ENCODE results near the gene NR2E1. TPM values are rescaled to one million over a fixed set of nuclear protein-coding genes. Genes with fewer than 3 reads are reported as not detected.

Gene NR2E1
- total and polyA plus RNA-seq, 2 of the 13 experiments (the other 11 are each of a cell fraction or from before 2014, with no cell fraction given), result not detected

GRCh38 chr6:108200631-108201030 lies 34.8 kb downstream of the NR2E1 start (continued):
- TF ChIP-seq ZXDC (CRISPR knock-in tag; IDR thresholded peaks at IDR 0.05) (no peak), ZNF124 (CRISPR knock-in tag; IDR thresholded peaks at IDR 0.05) (peak; percentile 25; the same call in 1 of the 2 replicates), SOX6 (IDR thresholded peaks at IDR 0.05) (no peak), SOX6 (CRISPR knock-in tag; IDR thresholded peaks at IDR 0.05) (peak; percentile 59), SP1 (IDR thresholded peaks at IDR 0.05) (no peak), SP1 (CRISPR knock-in tag; IDR thresholded peaks at IDR 0.05) (no peak), STAT5B (CRISPR knock-in tag; IDR thresholded peaks at IDR 0.05) (no peak), MBNL3 (CRISPR knock-in tag; conservative IDR thresholded peaks at IDR 0.05) (no peak), FOXP1 (IDR thresholded peaks at IDR 0.05) (no peak), FOXP1 (CRISPR knock-in tag; IDR thresholded peaks at IDR 0.05) (0 out of 2 replicates have a peak, but pooled peaks have one; percentile 20), ZNF570 (CRISPR knock-in tag; IDR thresholded peaks at IDR 0.05; ENCODE audit: borderline replicate concordance) (no peak), DBP (CRISPR knock-in tag; IDR thresholded peaks at IDR 0.05; ENCODE audit: not compliant biosample characterization) (no peak), FOSL2 (CRISPR knock-in tag; IDR thresholded peaks at IDR 0.05) (peak; percentile 71), KDM3A (CRISPR knock-in tag; IDR thresholded peaks at IDR 0.05; ENCODE audit: low read depth) (0 out of 2 replicates have a peak, but pooled peaks have one; percentile 35), ZNF292 (CRISPR knock-in tag; IDR thresholded peaks at IDR 0.05; ENCODE audit: borderline replicate concordance, low read depth) (peak; percentile 39; the same call in 1 of the 2 replicates), PHB2 (IDR thresholded peaks at IDR 0.05; ENCODE audit: partially characterized antibody) (no peak), ZNF101 (CRISPR knock-in tag; IDR thresholded peaks at IDR 0.05; ENCODE audit: borderline replicate concordance, low read depth) (no peak), CBX1 (IDR thresholded peaks at IDR 0.05; ENCODE audit: low read depth) (no peak), TRIM24 (CRISPR knock-in tag; IDR thresholded peaks at IDR 0.05) (no peak), ZNF501 (CRISPR knock-in tag; IDR thresholded peaks at IDR 0.05) (peak; percentile 44; the same call in 1 of the 2 replicates), ZNF891 (CRISPR knock-in tag; IDR thresholded peaks at IDR 0.05) (no peak), POGZ (CRISPR knock-in tag; IDR thresholded peaks at IDR 0.05) (peak; percentile 52; the same call in 1 of the 2 replicates), BCL6 (CRISPR knock-in tag; IDR thresholded peaks at IDR 0.05) (peak; percentile 48; the same call in 1 of the 2 replicates), EZH2 (conservative IDR thresholded peaks at IDR 0.05; ENCODE audit: low read depth, low read length) (no peak), POLR2AphosphoS5 (IDR thresholded peaks at IDR 0.05; ENCODE audit: low read depth, low read length) (no peak), ZSCAN21 (CRISPR knock-in tag; IDR thresholded peaks at IDR 0.05; ENCODE audit: borderline replicate concordance) (no peak), ZNF562 (CRISPR knock-in tag; IDR thresholded peaks at IDR 0.05; ENCODE audit: borderline replicate concordance) (no peak), ZNF644 (CRISPR knock-in tag; IDR thresholded peaks at IDR 0.05; ENCODE audit: low read depth) (peak; percentile 78; the same call in 1 of the 2 replicates)
- TF ChIP-seq, protein P1, sequence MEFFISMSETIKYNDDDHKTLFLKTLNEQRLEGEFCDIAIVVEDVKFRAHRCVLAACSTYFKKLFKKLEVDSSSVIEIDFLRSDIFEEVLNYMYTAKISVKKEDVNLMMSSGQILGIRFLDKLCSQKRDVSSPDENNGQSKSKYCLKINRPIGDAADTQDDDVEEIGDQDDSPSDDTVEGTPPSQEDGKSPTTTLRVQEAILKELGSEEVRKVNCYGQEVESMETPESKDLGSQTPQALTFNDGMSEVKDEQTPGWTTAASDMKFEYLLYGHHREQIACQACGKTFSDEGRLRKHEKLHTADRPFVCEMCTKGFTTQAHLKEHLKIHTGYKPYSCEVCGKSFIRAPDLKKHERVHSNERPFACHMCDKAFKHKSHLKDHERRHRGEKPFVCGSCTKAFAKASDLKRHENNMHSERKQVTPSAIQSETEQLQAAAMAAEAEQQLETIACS (CRISPR knock-in tag; IDR thresholded peaks at IDR 0.05), result no peak
- TF ChIP-seq, protein P2, sequence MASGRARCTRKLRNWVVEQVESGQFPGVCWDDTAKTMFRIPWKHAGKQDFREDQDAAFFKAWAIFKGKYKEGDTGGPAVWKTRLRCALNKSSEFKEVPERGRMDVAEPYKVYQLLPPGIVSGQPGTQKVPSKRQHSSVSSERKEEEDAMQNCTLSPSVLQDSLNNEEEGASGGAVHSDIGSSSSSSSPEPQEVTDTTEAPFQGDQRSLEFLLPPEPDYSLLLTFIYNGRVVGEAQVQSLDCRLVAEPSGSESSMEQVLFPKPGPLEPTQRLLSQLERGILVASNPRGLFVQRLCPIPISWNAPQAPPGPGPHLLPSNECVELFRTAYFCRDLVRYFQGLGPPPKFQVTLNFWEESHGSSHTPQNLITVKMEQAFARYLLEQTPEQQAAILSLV (CRISPR knock-in tag; IDR thresholded peaks at IDR 0.05; ENCODE audit: borderline replicate concordance), result no peak
